Activated CD8-positive, alpha-beta memory T cell treated with anti-CD3 and anti-CD28 coated beads for 4 hours (primary cell): ENCODE results near the gene CRIM1.

Source experiments
- DNase-seq, 2 donors: peaks; one replicate each; pipeline ENCODE4 v3.0.0-alpha.2; 2020; ENCODE audit warnings: low read depth in 2 of 2

Gene CRIM1

DNA sequence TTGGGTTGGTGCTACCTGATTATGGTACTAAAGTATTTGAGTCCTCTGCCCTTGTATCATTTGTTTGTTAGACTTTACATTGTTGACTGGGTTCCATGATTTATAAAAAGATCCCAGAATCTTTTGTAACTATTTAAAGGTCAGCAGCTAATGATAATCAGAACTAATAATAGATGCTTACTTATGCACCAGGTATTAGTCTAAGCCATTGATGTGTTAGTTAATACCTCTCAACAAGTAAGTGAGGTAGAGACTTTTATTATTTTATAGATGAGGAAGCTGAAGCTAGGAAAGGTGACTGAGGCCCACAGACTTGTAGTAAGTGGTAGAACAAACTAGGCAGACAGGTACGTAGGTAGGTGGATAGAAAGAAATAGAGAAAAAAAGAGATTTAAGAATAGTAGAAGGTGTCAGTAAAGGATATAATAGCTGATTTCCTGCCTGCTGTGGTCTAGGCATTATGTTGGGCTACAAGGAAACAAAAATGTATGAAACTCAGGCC is 68.1 kb downstream of the CRIM1 start:
- no peak for DNase-seq

DNA sequence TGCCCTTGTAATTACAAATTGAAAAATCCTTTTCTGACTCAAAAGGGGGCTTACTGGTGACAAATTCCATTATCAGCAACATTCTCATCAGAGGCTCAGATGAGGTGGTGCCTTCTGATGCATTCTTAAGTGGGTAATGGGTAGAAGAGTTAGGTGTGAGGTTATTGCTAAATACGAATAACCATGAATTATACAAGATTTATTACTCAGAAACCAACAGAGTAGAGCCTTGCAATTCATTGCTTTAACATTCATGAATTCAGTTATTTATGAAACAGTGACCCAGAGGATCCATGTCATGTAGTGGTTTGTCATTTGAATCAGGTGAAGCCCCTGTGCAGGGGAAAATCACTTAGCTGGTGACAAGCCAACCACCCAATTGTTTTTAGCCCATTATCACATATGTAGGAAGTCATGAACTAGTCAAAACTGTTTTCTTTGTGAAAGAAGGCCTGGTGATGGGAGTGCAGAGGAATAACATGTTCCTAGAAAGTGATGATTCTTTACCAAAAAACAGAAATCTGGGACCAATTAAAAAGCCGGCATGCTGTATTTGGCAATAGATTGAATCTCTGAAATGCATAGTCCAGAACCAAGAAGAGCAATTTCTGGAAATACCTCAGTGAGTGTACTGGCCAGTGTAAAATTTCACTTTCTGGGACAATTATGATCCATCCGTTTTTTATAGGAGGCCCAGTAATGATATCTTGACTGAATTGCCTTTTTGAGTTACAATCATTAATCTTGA is 70.2 kb downstream of the CRIM1 start:
- no peak for DNase-seq

DNA sequence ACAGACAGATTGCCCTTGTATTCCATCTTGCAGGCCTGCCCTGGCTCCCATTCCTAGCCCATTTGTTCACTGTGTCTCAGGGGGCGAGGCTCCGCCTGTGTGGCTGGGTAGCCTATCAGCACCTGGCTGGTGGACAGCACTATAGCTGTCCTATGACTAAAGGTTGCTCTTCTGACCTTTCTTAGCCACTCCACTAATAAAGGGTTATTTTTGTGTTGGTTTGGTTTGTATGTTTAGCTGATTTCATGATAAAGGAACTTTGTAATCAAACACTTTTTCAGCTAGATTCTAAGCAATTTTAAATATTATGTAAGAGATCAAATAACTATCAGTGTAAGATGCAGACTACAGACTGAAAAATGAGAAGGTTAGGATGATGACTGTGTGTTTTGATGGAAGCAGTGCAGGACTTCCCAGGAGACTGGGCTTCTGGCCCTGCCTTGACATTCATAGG is 72.2 kb downstream of the CRIM1 start:
- DNase-seq, result no peak

DNA sequence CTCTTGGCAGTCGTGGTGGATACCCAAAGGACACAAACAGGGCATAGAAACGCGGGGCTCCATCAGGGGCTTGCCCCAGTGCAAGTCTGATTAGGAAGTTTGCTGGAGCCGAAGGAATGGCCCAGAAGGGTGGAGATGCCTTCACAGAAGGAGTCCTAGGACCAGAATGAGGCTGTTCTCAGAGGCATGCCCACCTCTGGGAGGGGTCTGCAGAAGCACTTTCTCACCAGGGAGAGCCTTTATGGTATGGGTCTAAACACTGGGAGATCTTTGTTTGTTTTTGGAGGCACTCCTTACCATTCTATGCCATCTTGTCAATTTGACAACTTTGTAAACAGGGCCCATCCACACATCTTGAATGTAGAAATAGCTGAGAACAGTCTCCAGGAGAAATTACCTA is 75.0 kb downstream of the CRIM1 start:
- DNase-seq, result no peak

DNA sequence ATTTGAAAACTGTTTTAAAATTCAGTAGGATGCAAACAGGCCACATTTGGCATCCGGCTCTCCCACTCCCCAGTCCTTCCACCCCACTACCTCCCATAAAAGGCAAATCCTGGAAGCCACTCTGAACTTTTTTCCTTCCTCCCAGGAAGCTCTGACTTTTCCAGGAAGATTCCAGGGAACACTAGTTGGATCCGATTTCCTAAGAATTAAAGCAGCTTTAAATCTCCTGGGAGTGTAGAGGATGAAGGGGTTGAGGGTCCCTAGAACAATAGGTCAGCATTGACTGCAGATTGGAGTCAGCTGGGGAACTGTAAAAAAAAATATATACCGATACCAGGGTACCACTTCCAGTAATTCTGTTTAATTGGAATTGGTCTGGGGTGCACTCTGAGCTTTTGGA is 76.9 kb downstream of the CRIM1 start:
- no peak for DNase-seq

DNA sequence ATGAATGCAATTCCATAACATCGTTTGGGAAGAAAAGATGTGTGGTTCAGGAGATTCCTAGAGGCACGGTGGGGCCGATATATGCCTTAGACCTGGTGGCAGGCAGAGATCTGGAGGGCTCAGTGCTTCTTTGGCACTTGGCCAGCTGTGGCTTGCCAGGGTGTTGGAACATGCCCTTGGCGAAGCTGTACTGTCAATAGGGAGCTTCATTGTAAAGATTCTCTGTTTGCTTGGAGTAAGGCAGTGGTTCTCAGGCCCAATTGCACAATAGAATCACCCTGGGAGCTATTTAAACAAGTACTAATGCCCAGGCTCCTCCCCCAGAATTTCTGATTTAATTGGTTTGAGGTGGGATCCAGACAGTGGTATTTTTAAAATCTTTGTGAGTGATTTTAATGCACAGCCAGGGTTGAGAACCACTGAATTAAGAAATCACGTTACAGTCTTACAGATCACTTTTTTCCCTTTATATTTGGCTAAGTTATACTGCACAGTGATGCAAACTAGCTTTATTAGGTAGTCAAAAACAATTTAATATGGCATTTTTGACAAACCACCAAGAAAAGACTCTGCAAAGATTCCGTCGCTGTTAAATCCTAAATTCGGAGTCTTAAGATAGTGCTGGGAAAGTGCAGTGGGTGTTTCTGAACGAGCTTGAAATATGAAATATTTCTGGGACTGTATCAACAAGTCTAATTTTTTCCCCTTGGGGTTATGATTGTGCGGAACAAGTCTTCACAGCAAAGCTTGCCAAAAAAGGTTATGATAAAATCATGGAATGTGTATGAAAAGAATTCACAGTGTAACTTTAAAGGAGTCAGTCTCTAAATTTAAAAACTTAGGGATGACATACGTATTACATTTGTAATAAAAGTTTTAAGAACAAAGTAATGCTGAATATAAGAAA is 78.0 kb downstream of the CRIM1 start:
- DNase-seq, result no peak

DNA sequence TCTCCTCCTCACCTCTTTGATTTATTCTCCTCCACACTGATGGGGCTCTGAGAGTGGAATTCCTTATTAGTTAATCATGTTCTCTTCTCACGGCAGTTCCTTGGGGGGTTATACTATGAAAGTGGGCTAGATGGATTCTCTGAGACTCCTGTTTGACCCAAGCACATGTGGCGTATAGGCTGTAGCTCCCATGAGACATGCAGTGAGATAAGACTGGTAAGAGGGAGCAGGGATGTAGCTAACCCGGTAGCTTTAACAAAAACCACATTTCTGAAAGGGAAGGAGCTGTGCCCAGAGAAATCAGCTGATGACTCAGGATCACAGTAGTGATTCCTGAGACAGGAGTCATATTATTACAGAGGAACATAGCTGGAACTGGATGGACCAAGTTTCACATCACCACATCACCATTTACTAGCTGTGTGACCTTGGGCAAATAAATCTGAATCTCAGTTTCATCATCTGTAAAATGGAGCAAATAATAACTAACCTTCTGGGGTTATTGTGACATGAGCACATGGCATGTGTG is 82.9 kb downstream of the CRIM1 start:
- no peak for DNase-seq

DNA sequence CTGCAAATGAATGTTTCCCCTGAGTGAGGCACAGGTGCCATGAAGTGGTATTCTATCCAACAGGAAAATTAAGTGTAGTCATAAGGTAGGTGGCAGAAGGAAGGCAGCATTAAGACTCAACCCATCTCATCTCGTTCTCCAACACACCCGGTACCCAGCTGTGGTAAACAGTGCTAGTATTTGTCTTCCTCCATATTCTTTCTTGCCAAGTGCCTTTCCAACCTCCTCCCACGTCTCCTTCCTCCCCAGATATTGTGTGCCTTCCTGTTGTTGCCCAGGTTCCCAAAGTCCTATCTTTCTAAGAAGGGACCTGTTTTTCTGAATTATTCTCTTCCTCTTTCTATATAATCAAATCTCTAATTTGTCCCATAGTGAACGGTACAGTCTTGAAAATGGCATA is 83.5 kb downstream of the CRIM1 start:
- DNase-seq, result no peak

DNA sequence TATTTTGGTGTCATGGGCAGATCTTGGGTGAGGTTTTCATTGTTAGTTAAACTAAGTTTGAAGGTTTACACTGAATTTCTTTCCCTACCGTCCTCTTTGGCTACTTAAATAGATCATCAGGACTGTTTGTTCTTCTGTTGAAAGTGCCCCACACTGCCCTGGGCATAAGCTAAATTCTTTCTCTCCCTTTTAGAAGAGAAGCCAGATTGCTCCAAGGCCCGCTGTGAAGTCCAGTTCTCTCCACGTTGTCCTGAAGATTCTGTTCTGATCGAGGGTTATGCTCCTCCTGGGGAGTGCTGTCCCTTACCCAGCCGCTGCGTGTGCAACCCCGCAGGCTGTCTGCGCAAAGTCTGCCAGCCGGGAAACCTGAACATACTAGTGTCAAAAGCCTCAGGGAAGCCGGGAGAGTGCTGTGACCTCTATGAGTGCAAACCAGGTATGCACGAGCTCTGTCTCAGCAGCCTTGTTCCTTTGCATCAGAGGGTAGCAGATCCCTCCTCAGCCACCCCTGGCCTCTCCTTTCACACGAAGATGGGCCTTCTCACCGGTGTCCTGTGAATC is 85.6 kb downstream of the CRIM1 start:
- DNase-seq, result no peak

DNA sequence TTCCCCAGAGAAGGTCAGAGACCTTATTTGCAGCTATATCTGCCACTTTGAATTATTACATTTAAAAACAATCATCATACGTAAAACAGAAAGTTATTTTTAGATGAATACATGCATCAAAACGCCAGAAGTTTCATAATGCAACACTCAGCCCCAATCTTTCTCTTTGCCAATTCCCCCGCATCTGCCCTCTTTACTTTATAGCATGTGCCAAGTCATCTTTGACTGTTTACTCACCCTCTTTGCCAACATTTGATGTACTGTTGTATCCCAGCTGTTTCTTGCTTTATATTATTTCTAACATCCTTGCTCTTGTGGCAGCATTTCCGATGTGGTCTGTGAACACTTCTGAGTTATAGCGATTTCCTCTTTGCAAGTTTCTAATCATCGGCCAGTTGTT is 86.2 kb downstream of the CRIM1 start:
- no peak for DNase-seq

DNA sequence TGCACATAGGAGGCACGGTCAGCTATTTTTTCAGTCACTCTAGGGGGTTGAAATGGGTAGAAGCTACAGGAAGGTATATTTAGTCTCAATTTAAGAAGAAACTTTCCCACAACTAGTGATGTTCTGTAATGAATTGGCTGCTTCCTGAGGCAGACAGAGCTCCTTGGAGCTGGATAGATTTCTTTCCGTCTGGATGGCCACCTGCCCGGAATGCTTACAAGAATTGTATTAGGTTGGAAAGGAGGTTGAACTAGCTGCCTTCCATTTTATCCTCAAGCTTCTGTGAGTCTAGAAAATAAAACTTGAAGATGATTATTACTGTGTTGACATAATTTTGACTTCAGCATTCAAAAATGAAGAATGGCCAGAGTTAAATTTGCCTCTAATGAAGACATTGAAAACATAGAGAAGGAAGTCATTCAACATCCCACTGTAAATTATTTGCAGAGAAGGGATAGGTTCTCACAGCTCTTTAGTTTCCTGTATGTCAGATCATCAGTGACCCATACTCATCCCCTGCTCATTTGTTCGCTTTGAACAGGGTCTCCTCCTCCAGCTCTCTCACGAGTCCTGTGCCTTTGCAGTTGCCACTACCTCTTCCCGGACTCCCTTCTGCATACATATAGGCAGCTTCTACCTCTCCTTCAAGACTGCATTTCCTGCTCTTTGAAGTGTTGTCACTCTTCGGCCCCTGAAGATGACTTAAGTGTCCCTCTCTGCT is 88.8 kb downstream of the CRIM1 start:
- DNase-seq, result no peak

DNA sequence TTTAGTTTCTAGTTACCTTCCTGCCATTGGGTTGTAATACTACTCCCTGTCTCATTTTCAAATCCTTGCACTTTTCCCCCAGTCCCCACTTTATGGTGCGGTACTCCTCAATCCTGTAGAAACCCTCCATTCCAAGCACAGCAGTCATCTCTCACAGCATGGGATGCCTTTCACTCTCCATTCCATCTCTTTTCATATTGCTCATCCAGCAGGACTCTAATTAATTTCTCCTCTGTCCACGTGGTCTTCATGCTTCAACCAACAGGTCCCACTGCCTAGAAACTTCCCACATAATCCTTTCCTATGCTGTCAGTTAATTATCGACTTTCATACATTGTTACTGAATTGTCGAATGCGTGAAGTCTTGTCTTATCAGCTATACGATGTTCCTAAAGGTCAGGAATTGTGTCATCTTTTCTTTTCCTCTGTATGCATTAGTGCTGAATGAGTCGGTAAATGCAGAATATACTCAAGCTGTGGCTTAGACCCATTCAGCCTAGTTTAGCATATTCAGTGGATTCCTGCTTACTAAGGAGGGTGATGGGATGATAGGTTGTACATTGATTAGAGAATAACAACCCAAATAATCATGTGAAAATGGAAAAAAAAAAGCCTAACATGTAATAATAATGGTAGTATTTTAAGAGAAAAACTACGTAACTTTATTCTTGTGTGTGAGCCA is 89.7 kb downstream of the CRIM1 start:
- DNase-seq, result no peak

DNA sequence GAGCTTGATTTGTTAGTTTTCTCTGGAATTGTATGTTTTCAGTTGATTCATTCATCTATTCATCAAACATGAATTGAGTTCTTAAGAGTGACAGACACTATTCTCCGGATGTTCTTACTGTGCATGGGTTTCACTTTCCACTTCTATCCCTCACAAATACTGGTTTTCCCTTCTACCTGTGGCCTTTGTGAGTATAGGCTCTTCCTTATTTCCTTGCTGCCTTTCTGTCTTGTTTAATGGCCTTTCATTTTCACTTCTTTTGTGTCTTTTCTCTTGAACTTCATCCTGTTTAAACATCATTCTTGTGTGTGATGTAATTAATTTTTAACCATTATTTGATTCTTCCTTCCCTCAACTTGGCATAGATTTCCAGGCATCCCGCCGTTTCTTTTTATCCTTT is 90.7 kb downstream of the CRIM1 start:
- DNase-seq, result no peak

DNA sequence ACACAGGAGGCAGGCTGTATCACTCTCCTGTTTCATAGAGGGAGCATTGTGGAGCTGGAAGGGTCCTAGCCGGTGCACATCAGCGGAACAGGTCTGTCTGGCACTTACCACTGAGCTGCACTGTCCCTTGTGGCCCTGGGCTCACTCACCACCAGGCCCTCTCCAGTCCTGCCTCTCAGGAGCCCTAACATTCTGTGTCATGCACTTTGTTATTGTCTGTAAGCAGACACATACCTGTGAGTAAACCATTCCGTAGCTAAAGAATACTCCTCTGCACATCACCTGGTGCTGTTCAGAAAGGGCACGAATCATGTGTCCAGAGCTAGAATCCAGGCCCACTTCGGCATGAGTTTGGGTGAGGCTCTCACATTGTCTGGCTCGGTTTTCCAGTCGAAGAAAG is 93.6 kb downstream of the CRIM1 start:
- DNase-seq, result no peak

DNA sequence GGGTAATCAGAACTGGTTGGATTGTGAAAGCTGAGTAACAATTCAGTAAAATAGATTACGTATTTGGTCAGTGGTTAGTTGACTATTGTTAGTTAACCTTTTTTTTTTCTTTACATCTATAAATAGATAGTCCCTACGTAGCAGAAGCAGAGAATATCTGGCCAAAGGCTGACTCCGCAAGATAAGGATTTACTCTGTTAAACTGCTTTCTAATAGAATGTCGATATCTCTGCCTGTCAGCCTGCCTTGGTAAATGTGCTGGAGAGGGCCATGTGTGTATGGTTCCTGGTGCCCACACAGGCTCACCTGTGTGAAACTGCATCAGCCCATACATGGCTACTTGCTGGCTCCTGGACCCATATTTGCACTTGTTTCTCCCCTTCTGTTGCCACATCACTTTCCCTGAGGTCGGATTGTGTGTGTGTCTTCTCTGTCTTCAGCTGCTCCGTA is 94.4 kb downstream of the CRIM1 start:
- DNase-seq, result no peak

DNA sequence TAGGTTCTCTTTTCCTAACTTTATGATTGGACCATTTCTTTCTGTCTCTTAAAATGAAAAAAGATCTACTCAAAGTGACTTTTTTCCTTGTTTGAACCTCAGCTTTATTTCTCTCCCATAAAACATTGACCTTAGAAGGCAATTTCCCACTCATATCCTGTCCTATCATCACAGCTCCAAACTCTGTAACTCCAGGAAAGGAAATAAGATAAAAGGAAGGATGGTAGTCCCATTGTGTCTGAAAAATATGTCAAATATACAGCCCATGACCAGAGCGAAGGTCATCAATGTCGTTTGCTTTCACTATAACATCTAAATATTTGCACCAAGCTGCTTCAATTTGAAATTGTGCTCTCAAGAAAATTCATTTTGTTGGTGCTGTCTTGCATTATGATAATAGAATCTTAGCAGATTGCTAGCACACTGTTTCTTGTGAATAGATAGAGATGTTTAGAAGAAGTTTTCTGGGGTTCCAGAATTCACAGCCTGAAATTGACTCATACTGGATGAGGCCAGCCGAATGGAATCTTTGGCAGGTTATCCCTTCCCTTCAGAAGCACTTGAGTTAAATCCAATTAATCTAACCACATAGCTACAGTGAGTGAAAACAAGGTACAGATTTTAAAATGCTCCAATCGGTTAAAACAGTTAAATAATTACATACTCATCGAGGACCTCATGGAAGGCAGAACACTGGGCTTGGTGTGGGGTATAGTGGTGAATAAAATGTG is 95.1 kb downstream of the CRIM1 start:
- DNase-seq, result no peak

DNA sequence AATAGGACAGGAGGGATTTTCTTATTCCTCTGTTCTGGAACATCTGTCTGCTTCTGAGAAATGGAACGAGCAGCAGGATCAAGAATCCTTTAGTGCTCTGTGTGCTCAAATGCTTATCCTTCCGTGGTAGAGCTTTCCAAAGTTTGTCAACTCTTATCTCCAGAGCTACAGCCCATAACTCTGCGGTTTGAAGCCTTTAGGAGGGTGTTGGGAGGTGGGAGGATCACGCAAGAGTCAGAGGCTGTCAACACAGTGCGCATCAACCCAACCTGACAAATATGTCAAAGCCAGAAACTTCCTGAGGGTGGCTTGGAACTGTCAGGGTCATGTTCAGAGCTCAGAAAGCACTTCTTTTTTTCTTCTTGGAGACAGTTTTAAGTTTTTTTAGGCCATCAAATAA is 95.9 kb downstream of the CRIM1 start:
- DNase-seq, result no peak

DNA sequence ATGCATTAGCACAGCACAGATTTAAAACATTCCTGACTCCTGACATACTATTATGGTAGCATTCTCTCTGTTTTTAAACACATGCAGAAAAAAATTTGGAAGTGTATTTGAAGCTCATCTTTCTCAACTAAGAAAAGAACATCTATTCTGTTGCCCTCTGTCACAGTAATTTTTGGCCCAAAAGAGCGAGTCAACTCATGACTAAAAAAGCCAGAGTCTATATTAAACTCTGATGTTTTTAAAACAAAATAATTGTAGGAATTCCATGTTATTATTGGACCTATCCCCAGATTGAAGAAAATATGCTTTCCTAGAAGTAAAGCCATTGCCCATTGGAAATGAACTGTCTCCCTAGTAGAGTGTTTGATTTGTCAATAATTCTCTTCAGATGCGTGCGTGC is 96.7 kb downstream of the CRIM1 start:
- no peak for DNase-seq

DNA sequence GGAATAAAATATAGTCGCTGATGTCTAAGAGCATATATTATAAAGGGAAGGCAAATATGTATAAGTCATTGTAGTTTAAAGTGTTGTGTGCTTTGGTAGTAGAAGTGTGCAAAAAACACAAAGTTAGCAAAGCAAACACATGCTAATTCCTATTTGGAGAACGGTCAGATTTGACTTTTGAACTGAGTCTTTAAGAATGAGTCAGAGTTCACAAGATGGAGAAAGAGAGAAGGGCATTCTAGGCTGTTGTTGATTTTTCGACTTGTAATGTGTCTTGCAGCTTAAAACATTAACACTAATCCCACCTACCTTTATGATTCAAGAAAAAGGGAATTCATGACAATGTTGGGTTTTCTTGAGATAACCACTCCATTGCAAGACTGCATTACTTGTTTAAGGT is 98.1 kb downstream of the CRIM1 start:
- no peak for DNase-seq

DNA sequence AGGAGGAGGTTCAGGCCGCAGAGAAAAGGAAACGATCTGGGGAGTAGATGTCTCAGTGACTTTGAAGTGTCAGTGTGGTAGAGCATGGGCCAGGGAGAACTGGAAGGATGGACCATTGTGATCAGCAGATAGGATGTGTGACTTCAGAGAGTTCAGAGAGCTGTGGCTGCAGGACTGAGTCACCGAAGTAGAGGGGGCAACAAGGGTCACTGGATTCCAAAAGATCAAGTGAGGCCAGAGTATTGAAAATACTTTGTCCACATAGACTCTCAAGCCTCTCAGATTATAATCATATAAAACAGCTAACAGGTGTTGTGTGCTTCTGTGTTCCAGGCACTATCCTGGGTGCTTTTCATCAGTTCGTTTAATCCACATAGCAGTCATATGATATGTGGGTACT is 99.4 kb downstream of the CRIM1 start:
- DNase-seq, result no peak
